Stimulated activated CD4-positive, alpha-beta T cell treated with anti-CD3 and anti-CD28 coated beads, Interleukin-12 subunit alpha, Interleukin-12 subunit beta, amount 100 ng/mL, for 48 hours (primary cell): Measurements from ENCODE around the gene GNMT.
A peak's percentile ranks its signal among the peaks of the same experiment; 100 is the strongest.

Experiments used
- DNase-seq, 3 donors: peaks; one replicate each; pipeline ENCODE4 v3.0.0-alpha.2; 2020; ENCODE audit warnings: low read depth in 2 of 3, low spot score in 1 of 3

Gene GNMT

DNA sequence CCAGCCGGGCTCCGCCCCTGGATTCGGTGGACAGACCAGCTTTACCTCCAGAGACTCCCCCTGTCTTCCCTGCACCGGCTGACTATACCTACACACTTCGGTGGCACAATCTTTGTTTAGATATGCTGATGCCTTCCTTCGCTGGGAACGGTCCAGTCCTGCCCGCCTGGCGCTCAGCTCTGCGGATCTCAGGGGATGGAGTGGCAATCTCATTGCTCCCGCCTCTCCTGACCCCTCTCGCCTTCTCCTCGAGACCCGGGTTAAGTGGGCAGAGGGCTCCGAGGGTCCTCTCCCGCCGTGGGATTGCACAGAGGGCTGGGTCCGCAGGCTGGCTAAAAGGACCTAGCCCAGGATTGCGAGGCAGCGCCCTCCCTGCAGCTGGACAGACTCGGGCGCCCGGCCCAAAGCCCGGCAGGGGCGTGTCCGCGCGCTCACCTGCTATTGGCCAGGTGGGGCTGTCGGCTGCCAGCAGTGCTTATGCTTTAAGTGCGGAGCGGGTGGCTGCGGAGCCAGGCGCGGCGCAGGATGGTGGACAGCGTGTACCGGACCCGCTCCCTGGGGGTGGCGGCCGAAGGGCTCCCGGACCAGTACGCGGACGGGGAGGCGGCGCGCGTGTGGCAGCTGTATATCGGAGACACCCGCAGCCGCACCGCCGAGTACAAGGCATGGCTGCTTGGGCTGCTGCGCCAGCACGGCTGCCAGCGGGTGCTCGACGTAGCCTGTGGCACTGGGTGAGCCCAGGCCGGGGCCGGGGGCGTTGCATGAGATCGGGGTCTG lies at the start of gene GNMT:
Gene GNMT (plus strand): TSS at position 512 of the 777 bp plus-strand sequence. CDS start 14 bp downstream, at position 526.
- no peak for DNase-seq

DNA sequence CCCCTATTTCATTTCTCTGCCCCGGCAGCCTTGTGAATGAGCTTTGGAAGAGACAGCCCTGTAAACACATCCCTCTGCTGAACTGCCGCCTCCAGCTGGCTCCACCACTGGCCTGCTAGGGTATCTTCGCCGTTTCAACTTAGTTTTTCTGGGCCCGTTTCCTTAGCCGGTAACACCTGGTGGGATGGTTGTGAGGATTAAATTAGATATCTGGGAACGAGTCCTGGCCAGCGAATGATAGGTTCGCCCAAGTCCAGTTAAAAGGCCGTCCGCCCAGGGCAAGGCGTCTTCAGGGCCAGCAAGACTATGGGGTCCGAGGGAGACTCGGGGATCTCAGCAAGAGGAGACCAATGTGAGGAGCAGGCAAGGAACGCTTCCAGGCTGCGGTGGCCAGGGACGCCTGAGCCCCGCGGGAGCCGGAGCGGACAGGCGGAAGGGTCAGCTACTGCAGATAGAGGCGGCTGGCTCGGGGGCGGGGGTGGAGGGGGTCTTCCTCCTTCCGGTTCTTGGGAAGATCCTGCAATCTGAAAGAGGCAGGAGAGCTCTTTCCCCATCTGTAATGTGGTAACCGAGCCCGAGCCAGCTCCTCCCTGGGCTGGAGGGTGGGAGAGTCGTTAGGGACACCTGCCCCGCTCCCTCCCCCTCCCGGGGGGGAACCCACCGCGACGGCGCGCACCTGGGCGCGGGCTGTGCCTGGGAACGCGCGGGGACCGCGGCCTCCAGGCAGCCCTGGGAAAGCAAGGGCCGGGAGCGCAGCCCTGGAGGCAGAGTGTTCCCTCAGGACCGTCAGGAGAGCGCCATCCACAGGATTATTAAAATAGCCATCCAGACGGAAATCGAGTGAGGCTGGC lies 49.2 kb upstream of the GNMT start:
- DNase-seq = no peak

DNA sequence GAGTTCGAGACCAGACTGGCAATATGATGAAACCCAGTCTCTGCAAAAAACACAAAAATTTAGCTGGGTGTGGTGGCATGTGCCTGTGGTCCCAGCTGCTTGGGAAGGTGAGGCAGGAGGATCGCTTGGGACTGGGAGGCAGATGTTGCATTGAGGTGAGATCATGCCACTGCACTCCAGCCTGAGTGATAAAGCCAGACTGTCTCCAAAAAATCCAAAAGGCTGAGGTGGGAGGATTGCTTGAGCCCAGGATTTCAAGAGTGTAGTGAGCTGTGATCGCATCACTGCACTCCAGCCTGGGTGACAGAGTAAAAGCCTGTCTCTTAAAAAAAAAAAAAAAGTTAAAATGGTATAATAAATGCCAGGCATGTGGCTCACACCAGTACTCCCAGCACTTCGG lies 46.0 kb upstream of the GNMT start:
- no peak for DNase-seq

DNA sequence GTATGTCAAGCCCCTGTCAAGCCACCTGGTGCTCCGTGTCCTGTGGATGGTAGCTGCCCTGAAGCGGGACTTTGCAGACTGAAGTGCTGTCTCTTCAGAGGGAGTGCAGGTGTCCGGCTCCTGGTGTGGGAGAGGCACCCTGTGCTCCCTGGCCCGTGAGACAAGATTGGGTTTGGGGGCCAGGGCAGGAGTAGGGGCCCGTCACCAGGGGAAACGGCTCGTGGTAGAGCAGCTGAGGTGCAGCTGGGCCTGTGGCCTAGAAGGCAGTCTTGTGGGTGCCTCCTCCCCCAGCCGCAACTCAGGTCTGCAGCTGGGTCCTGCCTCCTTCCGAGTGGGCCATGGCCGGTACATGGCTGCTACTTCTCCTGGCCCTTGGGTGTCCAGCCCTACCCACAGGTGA lies 44.8 kb upstream of the GNMT start, which contains the start of gene PTCRA:
Gene PTCRA (plus strand): TSS at position 322 of the 400 bp plus-strand sequence. CDS start 17 bp downstream, at position 339.
- DNase-seq = no peak

DNA sequence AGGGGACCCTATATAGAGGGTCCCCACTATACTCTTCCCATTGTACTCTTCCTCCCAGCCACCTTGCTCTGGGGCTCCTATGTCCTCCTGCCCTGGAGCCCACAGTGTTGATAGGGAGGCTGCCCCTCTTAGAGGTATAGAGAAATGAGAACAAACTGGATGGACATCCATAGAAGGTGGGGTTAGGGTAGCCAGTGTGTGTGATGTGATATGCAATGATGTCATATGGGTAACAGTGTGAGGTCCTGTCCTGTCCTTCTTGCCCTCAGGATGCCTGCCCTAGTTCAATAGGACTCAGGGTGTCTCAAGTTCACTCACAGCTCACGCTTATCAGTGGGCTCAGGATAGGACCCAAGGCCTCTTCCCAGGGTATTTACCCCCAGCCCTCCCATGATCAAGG lies 44.3 kb upstream of the GNMT start:
- no peak for DNase-seq

DNA sequence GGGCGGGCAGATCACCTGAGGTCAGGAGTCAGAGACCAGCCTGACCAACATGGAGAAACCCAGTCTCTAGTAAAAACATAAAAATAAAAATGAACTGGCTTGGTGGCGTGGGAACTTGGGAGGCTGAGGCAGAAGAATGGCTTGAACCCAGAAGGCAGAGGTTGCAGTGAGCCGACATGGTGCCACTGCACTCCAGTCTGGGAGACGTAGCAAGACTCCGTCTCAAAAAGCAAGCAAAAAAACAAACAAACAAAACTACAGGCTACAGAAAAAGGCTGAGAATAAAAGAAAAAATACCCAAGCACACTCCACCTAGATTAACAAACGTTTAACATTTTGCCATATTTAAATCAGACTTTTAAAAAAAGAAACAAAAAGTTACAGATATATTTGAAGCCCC lies 38.8 kb upstream of the GNMT start:
- no peak for DNase-seq

DNA sequence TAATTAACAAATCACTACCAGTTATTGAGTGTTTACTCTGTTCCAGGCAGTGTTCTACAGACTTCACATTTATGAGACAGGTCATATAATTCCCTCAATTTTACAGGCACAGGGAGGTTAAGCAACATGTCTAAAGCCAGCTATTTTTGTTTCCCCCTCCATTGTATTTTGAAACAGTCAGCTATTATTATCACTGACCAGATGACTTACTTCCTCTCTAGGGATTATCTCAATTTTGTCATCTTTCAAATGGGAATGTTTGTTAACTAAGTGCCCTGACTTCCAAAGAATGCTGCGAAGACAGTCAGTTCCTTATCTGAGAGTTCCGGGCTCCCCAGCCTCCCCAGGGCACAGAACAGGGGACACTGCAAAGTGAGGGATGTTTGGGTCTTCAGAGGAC lies 36.9 kb upstream of the GNMT start:
- no peak for DNase-seq

DNA sequence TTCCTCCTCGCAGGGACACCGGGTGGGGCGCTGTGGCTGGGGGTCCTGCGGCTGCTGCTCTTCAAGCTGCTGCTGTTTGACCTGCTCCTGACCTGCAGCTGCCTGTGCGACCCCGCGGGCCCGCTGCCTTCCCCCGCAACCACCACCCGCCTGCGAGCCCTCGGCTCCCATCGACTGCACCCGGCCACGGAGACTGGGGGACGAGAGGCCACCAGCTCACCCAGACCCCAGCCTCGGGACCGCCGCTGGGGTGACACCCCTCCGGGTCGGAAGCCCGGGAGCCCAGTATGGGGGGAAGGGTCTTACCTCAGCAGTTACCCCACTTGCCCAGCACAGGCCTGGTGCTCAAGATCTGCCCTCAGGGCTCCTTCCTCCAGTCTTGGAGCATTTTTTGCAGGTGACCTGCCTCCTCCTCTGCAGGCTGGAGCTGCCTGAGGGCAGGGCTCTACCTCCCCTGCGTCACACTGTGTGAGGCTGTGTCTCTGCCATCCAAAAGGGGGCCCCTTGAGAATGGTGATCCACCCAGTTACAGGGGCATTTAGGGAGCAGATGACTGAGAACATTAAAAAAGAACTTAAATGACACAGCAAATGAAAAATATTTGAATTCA lies 35.2 kb upstream of the GNMT start:
- DNase-seq = no peak

DNA sequence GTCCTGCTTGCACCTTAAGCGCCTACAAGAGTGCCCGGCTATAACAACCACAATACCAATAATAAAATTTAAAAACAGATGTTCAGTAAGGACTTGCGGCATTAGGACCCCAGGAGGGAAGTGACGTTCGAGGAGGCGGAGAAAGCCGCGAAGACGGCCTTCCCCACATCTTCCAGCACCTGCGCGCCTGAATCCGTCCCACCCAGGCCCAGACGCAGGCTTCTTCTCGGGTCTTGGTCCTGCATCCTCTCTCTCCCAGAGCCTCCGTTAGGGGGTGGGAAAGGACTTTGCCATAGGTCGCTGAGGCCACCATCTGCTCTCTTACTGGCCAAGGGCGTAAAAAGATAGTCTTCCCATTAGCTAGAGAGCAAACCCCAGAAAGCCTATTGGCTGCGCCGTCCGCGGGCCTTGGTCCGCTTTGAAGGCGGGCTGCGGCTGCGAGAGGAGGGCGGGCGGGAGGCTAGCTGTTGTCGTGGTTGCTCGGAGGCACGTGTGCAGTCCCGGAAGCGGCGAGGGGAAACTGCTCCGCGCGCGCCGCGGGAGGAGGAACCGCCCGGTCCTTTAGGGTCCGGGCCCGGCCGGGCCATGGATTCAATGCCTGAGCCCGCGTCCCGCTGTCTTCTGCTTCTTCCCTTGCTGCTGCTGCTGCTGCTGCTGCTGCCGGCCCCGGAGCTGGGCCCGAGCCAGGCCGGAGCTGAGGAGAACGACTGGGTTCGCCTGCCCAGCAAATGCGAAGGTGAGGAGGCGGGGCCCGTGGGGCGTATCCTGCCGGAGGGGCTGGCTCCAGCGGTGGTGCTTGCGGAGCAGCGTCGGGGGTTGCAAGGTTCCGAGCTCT lies 31.4 kb upstream of the GNMT start, which contains the start of gene CNPY3:
Gene CNPY3 (plus strand): TSS at position 495 of the 835 bp plus-strand sequence. CDS start 91 bp downstream, at position 586.
- DNase-seq = peak; percentile 89 to 94 (median 93)

DNA sequence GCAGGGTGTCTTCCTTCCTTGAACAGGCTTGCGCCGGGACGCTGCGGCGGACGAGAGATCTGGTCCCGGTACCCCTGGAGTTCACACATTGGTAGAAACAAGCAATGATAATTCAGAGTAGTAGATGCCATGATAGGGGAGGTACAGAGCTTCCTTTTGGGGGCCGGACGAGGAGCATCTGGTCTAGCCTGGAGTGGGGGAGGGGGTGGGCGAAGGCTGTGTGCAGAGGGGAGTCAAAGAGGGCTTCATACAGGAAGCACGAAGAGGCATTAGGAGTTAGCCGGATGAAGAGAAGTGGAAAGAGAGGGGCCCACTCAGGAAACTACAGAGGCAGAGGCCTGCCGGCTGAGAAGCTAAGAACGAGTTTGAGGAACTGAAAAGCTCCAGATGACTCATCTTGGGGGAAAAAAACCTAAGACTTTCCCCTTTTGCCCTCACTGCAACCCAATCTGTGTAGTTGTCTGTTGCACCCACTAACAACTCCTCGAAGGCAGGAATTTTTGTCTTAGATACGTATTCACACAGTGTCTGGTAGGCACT lies 30.7 kb upstream of the GNMT start:
- DNase-seq = peak; percentile 37 to 53 (median 48)

DNA sequence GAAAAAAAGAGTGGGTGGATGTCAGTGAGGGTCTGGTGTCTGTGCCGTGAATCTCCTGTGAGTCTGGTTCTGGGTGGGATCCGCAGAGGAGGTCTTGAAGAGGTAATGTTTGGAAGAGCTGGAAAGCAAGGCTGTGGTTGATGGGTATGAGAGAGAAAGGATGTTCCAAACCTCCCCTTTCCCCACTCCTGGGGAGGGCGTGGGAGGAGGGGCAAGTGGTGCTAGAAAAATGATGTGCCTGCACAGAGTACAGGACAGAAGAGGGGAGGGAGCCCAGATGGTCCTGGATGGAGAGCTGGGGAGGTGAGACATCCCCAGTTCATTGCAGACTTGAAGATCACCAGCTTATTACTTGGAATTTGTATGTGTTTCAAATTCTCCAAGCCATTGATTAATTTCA lies 28.1 kb upstream of the GNMT start:
- DNase-seq = no peak

DNA sequence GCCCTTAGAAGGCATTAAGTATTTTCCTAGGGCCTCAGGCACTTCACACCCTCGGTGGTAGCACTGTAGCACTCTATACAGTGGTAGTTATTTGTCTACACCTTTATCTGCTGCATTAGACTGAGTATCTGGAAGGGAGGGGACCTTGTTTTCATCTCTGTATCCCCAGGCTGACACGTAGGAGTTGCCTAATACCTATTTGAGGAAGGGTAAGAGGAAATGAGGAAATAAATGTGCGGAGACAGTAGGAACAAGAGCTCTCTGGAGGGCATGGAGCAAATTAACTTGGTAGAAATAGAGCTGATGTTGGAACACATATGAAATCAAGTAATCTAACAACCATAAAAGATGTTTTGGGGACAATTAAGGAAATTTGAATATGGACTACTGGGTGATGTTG lies 27.3 kb upstream of the GNMT start:
- DNase-seq = no peak

DNA sequence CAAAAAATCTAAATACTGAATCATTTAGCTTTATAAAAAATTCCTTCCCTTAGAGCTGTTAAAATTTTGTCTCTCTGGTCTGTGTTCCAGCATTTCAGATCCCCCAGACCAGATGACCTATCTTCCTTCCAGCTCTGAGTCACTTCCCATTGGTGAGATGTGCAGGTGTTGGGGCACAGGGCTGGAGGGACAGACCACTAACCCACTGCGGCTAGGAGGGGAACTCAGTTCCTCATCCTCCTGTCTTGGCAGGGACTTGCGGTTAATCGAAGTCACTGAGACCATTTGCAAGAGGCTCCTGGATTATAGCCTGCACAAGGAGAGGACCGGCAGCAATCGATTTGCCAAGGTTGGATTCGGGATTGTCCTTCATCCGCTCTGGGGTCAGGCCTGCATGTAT lies 25.2 kb upstream of the GNMT start:
- no peak for DNase-seq

DNA sequence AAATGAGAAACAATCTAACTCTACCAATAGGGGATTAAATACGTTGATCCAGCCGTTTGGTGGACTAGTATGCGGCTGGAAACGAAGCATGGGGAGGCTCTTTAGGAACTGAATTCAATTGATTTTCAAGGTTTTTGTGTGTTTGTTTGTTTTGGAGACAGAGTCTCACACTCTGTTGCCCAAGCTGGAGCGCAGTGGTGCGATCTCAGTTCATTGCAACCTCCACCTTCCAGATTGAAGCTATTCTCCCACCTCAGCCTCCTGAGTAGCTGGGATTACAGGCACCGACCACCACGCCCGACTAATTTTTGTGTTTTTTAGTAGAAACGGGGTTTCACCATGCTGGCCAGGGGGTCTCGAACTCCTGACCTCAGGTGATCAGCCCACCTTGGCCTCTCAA lies 24.2 kb upstream of the GNMT start:
- no peak for DNase-seq

DNA sequence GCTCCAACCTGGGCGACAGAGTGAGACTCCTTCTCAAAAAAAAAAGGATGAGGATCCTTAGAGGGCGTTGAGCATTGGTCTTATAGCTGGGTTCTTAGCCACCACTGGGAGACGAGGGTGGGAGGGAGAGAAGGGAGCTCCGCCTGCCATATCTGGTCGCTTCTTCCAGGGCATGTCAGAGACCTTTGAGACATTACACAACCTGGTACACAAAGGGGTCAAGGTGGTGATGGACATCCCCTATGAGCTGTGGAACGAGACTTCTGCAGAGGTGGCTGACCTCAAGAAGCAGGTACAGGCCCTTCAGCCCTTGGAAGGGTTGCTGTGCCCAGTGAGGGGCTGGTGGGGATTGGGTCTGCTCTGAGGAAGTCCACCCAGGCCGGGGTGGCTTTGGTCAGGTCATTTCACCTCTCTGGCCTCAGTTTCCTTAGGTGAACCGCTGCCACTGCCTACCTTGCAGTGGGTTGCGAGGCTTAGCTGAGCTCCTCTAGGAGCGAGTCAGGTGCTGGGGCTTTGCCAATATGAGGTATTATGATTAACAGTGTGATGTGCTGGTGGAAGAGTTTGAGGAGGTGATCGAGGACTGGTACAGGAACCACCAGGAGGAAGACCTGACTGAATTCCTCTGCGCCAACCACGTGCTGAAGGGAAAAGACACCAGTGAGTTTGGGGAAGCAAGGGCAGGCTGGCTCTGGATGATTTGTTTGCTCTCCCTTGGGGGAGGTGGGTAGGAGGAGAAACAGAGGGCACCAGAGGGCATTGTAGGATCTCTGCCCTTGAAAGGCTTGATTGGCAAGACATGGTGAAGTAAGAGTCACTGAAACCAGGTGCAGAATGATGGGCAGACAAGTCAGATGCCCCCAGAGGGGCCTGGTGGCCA lies 22.8 kb upstream of the GNMT start:
- no peak for DNase-seq

DNA sequence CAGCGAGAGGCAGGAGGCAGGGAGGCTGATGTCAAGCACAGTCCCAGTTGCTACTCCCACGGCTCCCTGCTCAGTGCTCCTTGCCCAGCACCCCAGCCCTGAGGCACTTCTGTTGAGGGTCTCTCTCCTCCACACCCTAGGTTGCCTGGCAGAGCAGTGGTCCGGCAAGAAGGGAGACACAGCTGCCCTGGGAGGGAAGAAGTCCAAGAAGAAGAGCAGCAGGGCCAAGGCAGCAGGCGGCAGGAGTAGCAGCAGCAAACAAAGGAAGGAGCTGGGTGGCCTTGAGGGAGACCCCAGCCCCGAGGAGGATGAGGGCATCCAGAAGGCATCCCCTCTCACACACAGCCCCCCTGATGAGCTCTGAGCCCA lies 22.1 kb upstream of the GNMT start:
- DNase-seq = no peak

DNA sequence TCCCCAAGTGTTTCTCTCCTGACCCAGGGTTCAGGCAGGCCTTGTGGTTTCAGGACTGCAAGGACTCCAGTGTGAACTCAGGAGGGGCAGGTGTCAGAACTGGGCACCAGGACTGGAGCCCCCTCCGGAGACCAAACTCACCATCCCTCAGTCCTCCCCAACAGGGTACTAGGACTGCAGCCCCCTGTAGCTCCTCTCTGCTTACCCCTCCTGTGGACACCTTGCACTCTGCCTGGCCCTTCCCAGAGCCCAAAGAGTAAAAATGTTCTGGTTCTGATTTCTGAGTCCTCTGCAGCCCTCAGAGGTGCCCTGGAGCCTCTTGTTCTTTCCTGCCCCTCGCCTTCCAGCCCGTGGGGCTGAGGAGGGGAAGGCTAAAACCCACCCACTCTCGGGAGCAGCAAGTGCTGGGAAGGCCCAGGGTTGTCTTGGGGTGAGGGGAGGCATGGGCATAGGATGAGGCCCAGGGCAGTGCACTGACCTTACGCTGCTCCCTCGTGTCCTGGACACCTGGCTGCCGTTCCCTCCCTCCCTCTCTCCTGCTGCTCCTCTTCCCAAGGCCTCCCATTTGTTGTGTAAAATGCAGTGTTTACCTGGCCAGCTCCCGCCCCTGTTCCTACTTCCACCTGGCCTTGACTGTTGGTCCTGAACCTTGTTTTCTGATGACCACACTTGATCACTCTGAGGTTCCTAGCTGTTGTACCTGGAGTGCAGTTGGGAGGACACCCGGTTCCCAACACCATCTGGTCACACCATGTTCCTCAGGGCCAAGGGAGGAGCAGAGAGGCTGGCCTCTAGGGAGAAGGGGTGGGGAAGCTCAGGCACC lies 21.4 kb upstream of the GNMT start:
- DNase-seq = no peak

DNA sequence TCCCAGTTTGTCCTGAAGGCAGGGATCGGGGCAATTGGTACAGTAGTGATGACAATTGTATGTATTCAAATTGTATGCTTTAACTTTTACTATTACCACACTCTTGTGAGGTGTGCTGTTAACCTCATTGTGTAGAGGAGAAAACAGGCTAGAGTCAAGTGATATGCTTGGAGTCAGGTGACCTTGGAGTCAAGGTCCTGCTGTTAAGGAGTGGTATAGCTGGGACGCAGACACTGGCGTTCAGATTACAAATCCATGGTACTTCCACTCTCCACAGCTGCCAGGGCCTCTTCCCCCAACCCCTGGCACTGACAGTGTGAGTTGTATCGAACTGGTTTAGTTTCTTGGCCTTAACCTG lies 20.8 kb upstream of the GNMT start:
- DNase-seq = no peak

DNA sequence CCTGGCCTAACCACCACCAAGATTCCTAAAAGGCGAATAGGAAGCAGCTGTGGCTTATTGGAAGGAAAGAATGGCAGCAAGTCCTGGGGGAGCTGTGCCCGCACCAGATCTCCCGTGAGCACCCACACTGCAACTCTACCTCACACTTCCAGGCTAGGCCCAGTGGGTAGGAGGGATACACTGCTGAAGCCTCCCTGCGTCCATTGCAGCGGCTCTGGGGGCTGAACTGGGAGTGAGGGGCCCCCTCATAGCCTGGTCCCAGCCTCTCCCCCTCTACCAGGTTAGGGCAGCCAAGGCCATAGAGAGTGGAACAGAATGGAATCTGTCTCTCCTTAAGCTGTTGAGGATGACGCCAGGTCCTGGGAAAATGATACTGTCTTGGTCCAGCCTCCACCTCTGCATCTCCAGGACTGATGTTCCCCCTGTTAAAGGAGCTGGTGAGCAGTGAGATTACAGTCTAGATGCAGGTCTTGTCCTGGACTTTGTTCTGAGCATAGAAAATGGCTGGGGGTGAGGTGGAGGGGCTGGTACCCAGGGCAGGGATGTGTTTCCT lies 20.0 kb upstream of the GNMT start:
- DNase-seq = no peak
